C4-2B (cell line): ENCODE data around the gene WEE1.
"Not testable (repeated sequence)": the region's sequence is repeated elsewhere in the genome, so short reads cannot be mapped to it uniquely, and the experiment has no call there.

Experiments used
- H3K27ac ChIP-seq: fragments of 450-650 bp; 2 replicates; pipeline ENCODE4 v1.5.1; 2017
- CTCF ChIP-seq: fragments of 450-650 bp; conservative IDR thresholded peaks from 2 replicates; pipeline ENCODE4 v1.5.1; 2017; ENCODE audit warnings: mild to moderate bottlenecking
- ZFX ChIP-seq: fragments of 450-650 bp; IDR thresholded peaks from 2 replicates; pipeline ENCODE4 v1.6.1; 2017

WEE1 gene

GRCh38 chr11:9601037-9601875 lies 27.8 kb downstream of the WEE1 start:
- no peak overlapping the region for H3K27ac ChIP-seq
- TF ChIP-seq CTCF, result no peak
- TF ChIP-seq ZFX, result no peak

DNA sequence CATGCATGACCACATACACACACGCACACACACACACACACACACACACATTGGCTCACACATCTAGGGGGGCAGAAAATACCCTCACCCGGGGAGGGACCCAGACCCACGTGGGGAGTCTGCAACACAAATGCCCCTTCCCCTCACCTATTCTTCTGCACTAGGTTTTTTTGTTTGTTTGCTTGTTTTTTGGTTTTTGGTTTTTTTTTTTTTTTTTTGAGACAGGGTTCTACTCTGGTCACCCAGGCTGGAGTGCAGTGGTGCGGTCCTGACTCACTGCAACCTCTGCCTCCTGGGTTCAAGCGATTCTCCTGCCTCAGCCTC lies 28.4 kb downstream of the WEE1 start:
- TF ChIP-seq CTCF (no peak), ZFX (no peak)
- no peak overlapping the region for H3K27ac ChIP-seq

GRCh38 chr11:9603214-9603613 lies 29.7 kb downstream of the WEE1 start:
- H3K27ac ChIP-seq, result not testable (repeated sequence)

- no peak overlapping the region for H3K27ac ChIP-seq
- no peak for TF ChIP-seq ZFX
- no peak for TF ChIP-seq CTCF
Measured at GRCh38 chr11:9604134-9604533, 30.7 kb downstream of the WEE1 start.

DNA sequence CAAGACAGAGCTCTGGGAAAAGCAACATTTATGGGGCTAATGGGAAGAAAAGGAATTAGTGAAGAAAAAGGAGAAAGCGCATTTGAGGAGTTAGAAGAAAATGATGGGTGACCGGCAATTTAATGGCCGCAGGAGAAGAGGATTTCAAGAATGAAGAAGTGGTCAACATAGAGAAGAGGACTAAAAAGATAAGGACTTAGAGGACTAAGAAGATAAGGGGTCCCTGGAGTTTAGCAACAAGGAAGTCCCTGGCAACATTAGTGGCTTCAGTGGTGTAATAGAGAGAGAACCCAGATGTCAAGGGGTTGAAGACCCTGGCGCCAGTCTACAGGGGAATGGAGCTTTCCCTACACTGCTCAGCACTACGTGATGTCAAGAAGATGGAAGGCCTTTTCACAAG lies 32.3 kb downstream of the WEE1 start:
- TF ChIP-seq CTCF, result no peak
- no peak for TF ChIP-seq ZFX
- H3K27ac ChIP-seq, result no peak overlapping the region

DNA sequence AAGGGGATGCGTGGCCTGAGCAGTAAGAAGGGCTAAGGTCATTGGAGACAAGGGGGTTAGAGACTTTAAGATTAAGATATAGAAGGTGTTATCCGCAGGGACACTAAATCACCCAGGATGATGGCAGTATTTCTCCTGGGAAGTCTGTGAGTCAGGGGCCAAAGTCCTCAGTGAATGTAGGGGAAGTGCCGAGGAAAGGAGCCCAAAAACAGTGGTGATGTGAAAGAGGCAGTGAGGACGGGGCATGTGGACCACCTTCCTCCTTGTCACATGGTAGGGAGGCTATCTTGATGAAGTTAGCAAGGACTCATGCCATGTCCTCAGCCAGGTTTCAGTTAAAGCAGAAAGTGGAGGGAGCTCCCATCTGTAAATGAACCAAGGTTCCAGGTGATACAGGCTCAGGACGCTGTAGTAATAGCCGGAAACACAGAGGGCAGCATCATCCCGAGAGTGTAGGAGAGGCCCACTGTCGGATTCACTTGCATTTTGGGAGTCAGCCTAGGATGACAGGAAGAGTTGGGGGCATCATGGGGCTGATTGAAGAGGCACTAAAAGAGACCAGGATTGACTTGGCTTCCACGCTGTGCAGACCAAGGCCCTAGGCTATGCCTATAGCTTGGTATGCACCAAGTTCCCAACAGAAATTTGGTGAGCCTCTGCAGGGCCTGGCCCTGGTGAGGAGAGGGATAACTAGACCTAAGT lies 33.5 kb downstream of the WEE1 start:
- no peak for TF ChIP-seq ZFX
- TF ChIP-seq CTCF, result no peak; the same call in 1 of the 2 replicates
- no peak overlapping the region for H3K27ac ChIP-seq

DNA sequence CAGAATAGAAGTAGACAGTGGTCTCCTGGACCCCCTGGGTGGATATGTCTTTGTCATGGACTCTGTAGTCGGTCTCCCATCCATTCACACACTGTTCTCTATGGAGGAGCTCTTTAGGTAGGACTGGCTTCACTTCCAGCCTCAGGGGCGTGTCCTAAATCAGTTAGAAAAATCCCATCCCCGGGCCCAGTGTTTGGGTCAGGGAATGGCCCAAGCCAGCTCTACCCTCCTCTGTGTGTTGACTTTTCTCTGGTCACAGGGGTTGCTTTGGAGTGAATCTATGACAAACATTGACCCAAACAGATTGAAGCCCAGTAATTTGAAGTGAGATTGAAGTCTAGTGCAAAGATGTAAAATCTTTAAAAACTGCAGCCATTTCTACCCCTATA lies 34.0 kb downstream of the WEE1 start:
- no peak for TF ChIP-seq CTCF
- no peak for TF ChIP-seq ZFX
- no peak overlapping the region for H3K27ac ChIP-seq
